Trophoblast cell (in vitro differentiated cells and primary cell): ENCODE data around the gene FGFBP2.

Source experiments
- DNase-seq, 2 donors: peaks; one replicate each; pipeline ENCODE4 v3.0.0-alpha.2; 2016
- H2AFZ ChIP-seq: 2 replicates; pipeline ENCODE4 v1.6.1; 2013; ENCODE audit warnings: low read length, moderate library complexity, mild to moderate bottlenecking; ENCODE audit not compliant: insufficient read depth, poor library complexity
- H2AK5ac ChIP-seq: 2 replicates; pipeline ENCODE4 v1.6.1; 2013; ENCODE audit warnings: mild to moderate bottlenecking, low read length
- H2BK120ac ChIP-seq: 2 replicates; pipeline ENCODE4 v1.6.1; 2013; ENCODE audit warnings: low read length, mild to moderate bottlenecking, moderate library complexity; ENCODE audit not compliant: insufficient read depth, poor library complexity
- H2BK12ac ChIP-seq: 2 replicates; pipeline ENCODE4 v1.6.1; 2013; ENCODE audit warnings: mild to moderate bottlenecking, low read length, moderate library complexity
- H2BK5ac ChIP-seq: 2 replicates; pipeline ENCODE4 v1.6.1; 2013; ENCODE audit warnings: low read length, low read depth, moderate library complexity, mild to moderate bottlenecking; ENCODE audit not compliant: poor library complexity
- H3K14ac ChIP-seq: 2 replicates; pipeline ENCODE4 v1.6.1; 2013; ENCODE audit warnings: mild to moderate bottlenecking, low read length
- H3K18ac ChIP-seq: 2 replicates; pipeline ENCODE4 v1.6.1; 2013; ENCODE audit warnings: mild to moderate bottlenecking, low read length
- H3K23ac ChIP-seq: 2 replicates; pipeline ENCODE4 v1.6.1; 2013; ENCODE audit warnings: low read length
- H3K27ac ChIP-seq: 2 replicates; pipeline ENCODE4 v1.5.1; 2013; ENCODE audit warnings: low read depth, mild to moderate bottlenecking, inconsistent platforms, low read length, moderate library complexity
- H3K27me3 ChIP-seq: 2 replicates; pipeline ENCODE4 v1.6.1; 2013; ENCODE audit warnings: inconsistent platforms, mild to moderate bottlenecking, low read length, moderate library complexity; ENCODE audit not compliant: insufficient read depth
- H3K36me3 ChIP-seq, 2 experiments: 1 replicate in 1 of 2; 2 replicates in 1 of 2; pipeline ENCODE4 v1.6.1; 2013; ENCODE audit warnings: low read length in 2 of 2, mild to moderate bottlenecking in 2 of 2, moderate library complexity in 1 of 2; ENCODE audit not compliant: insufficient read depth in 2 of 2, control insufficient read depth in 1 of 2
- H3K4ac ChIP-seq: 2 replicates; pipeline ENCODE4 v1.6.1; 2013; ENCODE audit warnings: low read depth, mild to moderate bottlenecking, low read length, moderate library complexity
- H3K4me1 ChIP-seq, 2 experiments: 1 replicate in 1 of 2; 2 replicates in 1 of 2; pipeline ENCODE4 v1.6.1; 2013; ENCODE audit warnings: low read length in 2 of 2, mild to moderate bottlenecking in 2 of 2, moderate library complexity in 1 of 2; ENCODE audit not compliant: insufficient read depth in 2 of 2, control insufficient read depth in 1 of 2
- H3K4me2 ChIP-seq: 2 replicates; pipeline ENCODE4 v1.6.1; 2013; ENCODE audit warnings: inconsistent platforms, mild to moderate bottlenecking, low read length, moderate library complexity
- H3K4me3 ChIP-seq: 2 replicates; pipeline ENCODE4 v1.5.1; 2013; ENCODE audit warnings: mild to moderate bottlenecking, low read depth, low read length, inconsistent platforms
- H3K79me1 ChIP-seq: one replicate; pipeline ENCODE4 v1.6.1; 2013; ENCODE audit warnings: low read length
- H3K79me2 ChIP-seq: 2 replicates; pipeline ENCODE4 v1.6.1; 2013; ENCODE audit warnings: low read length, mild to moderate bottlenecking; ENCODE audit not compliant: control insufficient read depth, insufficient read depth, poor library complexity
- H3K9ac ChIP-seq: 2 replicates; pipeline ENCODE4 v1.6.1; 2013; ENCODE audit warnings: mild to moderate bottlenecking, low read length
- H3K9me3 ChIP-seq: 2 replicates; pipeline ENCODE4 v1.6.1; 2013; ENCODE audit warnings: low read depth, mild to moderate bottlenecking, control low read depth, inconsistent platforms, low read length; ENCODE audit not compliant: insufficient read depth
- H4K12ac ChIP-seq: 2 replicates; pipeline ENCODE4 v1.6.1; 2013; ENCODE audit warnings: low read depth, mild to moderate bottlenecking, low read length, moderate library complexity
- H4K8ac ChIP-seq: 2 replicates; pipeline ENCODE4 v1.6.1; 2013; ENCODE audit warnings: low read depth, mild to moderate bottlenecking, low read length, moderate library complexity
- H4K91ac ChIP-seq: one replicate; pipeline ENCODE4 v1.6.1; 2013; ENCODE audit warnings: low read depth, mild to moderate bottlenecking, low read length, moderate library complexity
- WGBS: extraction: QIAGEN DNeasy Blood & Tissue Kit; methylation state at CpG from one replicate; pipeline ENCODE4 v1.1.7; 2013; ENCODE audit warnings: missing lambda C conversion rate; ENCODE audit not compliant: insufficient read length, insufficient coverage; ENCODE audit errors: extremely low coverage; 5-methylcytosine and 5-hydroxymethylcytosine counted together

The FGFBP2 gene

DNA sequence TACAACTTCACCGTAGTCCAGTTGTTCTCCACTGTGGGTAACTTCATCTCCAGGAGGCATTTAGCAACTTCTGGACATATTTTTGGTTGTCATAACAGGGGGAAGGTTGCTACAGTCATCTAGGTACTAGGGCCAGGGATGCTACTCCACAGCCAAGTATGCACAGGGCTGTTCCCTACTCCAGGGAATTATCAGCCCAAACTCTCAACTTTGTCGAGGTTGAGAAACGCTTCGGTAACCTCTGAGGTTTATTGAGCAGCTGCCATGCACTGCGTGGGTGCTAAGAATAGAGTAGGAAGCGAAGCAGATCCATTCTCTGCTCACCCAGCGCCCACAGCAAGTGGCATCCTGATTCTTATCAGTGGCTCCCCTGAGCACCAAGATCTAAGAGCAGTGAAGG lies 32.7 kb downstream of the FGFBP2 start:
- H3K23ac ChIP-seq, result no peak overlapping the region
- H2BK12ac ChIP-seq, result no peak overlapping the region
- peaks cover 4 to 6% of the 10 kb centered on the region in 2 experiments for H3K4me1 ChIP-seq
- no peak overlapping the region for H3K27ac ChIP-seq
- H3K79me1 ChIP-seq, result no peaks in the 10 kb centered on the region
- no peak overlapping the region for H3K18ac ChIP-seq
- H4K12ac ChIP-seq, result no peak overlapping the region
- no peaks in the 10 kb centered on the region for H3K27me3 ChIP-seq
- no peak overlapping the region for H2AFZ ChIP-seq
- no peak overlapping the region for H3K9ac ChIP-seq
- no peak overlapping the region for H3K4me2 ChIP-seq
- DNase-seq, result peak; percentile 83 to 97
- no peak overlapping the region for H3K14ac ChIP-seq
- no peak overlapping the region for H3K4ac ChIP-seq
- peaks cover 2% of the 10 kb centered on the region for H3K9me3 ChIP-seq
- H2BK120ac ChIP-seq, result no peak overlapping the region
- H3K4me3 ChIP-seq, result no peak overlapping the region
- no peak overlapping the region for H4K8ac ChIP-seq
- no CpG with 5 or more reads among the region's 7 CpGs for WGBS
- no peaks in the 10 kb centered on the region for H3K79me2 ChIP-seq
- H2AK5ac ChIP-seq, result no peak overlapping the region
- no peaks in the 10 kb centered on the region for H3K36me3 ChIP-seq
- H4K91ac ChIP-seq, result no peak overlapping the region
- no peak overlapping the region for H2BK5ac ChIP-seq

DNA sequence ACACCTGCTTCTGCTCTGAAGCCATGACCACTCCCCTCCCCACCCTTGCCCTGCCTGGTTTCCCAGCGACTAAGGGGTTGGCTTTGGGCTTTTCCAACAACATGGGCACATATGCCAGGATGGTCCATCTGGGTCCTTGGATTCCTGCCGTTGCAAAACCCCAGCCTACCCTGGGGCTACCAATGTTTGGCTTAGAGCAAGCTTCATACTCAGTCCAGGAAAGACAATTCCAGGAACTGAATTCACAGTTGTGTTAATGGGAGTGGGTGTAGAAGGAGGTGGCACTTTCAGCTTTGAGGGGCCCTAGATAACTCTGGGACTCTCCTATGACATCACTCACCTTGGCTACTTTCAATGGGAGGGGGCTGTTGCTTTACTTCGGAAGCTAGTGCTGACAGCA lies 33.4 kb downstream of the FGFBP2 start:
- H3K79me2 ChIP-seq, result no peaks in the 10 kb centered on the region
- H3K14ac ChIP-seq, result no peak overlapping the region
- H4K12ac ChIP-seq, result no peak overlapping the region
- no peak overlapping the region for H2AFZ ChIP-seq
- no peak overlapping the region for H2BK12ac ChIP-seq
- H2BK120ac ChIP-seq, result no peak overlapping the region
- DNase-seq, result peak; percentile 40 to 80
- no peak overlapping the region for H2BK5ac ChIP-seq
- H3K36me3 ChIP-seq, result no peaks in the 10 kb centered on the region
- peaks cover 4 to 6% of the 10 kb centered on the region in 2 experiments for H3K4me1 ChIP-seq
- no CpG with 5 or more reads among the region's 3 CpGs for WGBS
- no peak overlapping the region for H4K8ac ChIP-seq
- no peak overlapping the region for H4K91ac ChIP-seq
- H2AK5ac ChIP-seq, result no peak overlapping the region
- no peaks in the 10 kb centered on the region for H3K27me3 ChIP-seq
- H3K9ac ChIP-seq, result no peak overlapping the region
- H3K79me1 ChIP-seq, result no peaks in the 10 kb centered on the region
- H3K4ac ChIP-seq, result no peak overlapping the region
- no peak overlapping the region for H3K23ac ChIP-seq
- peaks cover 2% of the 10 kb centered on the region for H3K9me3 ChIP-seq
- H3K27ac ChIP-seq, result no peak overlapping the region
- H3K18ac ChIP-seq, result no peak overlapping the region
- no peak overlapping the region for H3K4me3 ChIP-seq
- no peak overlapping the region for H3K4me2 ChIP-seq

DNA sequence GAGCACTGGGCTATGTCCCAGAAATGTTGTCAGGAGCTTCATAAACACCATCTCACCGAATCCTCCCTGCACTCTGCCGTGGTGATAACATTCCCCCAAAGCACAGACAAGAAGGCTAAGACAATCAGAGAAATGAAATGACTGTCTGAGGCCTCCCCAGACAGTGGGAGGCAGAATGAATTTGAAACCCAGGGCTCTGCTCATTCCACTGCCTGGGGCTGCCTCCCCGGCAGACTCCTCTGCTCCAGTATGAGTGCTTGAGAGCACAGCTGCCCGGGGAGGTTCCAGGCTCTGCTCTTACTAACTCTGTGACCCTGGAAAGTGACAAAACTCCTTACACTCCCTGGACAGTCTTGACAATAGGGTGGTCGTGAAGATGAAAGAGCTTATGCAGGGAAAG lies 34.1 kb downstream of the FGFBP2 start:
- H3K9ac ChIP-seq, result no peak overlapping the region
- H3K4me1 ChIP-seq, result peaks cover 4 to 6% of the 10 kb centered on the region in 2 experiments
- no peaks in the 10 kb centered on the region for H3K79me2 ChIP-seq
- H3K27me3 ChIP-seq, result no peaks in the 10 kb centered on the region
- no peak overlapping the region for H4K12ac ChIP-seq
- no peak overlapping the region for H3K27ac ChIP-seq
- no peak overlapping the region for H3K14ac ChIP-seq
- H3K79me1 ChIP-seq, result no peaks in the 10 kb centered on the region
- no peak overlapping the region for H3K4me3 ChIP-seq
- H2BK5ac ChIP-seq, result no peak overlapping the region
- H3K36me3 ChIP-seq, result no peaks in the 10 kb centered on the region
- H3K4ac ChIP-seq, result no peak overlapping the region
- H3K9me3 ChIP-seq, result peaks cover 2% of the 10 kb centered on the region
- no peak overlapping the region for H2AFZ ChIP-seq
- H4K91ac ChIP-seq, result no peak overlapping the region
- peak; percentile 41 to 57 for DNase-seq
- H3K18ac ChIP-seq, result no peak overlapping the region
- no CpG with 5 or more reads among the region's 5 CpGs for WGBS
- no peak overlapping the region for H3K4me2 ChIP-seq
- H2BK120ac ChIP-seq, result no peak overlapping the region
- no peak overlapping the region for H2AK5ac ChIP-seq
- no peak overlapping the region for H4K8ac ChIP-seq
- no peak overlapping the region for H2BK12ac ChIP-seq
- no peak overlapping the region for H3K23ac ChIP-seq

DNA sequence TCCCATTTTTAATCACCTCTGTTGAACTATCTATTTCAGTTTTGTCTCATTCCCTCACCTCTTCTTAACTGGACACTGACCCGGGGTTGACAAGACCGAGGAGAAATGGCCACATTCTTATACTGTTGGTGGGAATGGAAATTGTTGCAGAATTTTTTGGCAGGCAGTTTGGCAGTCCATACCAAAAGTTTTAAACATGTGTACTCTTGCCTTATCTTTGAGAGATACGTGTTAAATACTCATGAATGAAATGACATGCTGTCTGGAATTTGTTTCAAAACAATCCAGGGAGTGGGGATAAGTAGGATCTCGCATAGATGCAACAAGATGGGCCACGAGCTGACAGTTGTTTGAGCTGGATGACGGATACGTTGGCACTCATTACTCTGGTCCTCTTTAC lies 36.5 kb downstream of the FGFBP2 start:
- no peaks in the 10 kb centered on the region for H3K79me1 ChIP-seq
- H2AK5ac ChIP-seq, result no peak overlapping the region
- H3K4ac ChIP-seq, result no peak overlapping the region
- H3K27me3 ChIP-seq, result no peaks in the 10 kb centered on the region
- peak; percentile 67 to 96 for DNase-seq
- no peak overlapping the region for H2AFZ ChIP-seq
- peaks cover 2% of the 10 kb centered on the region for H3K9me3 ChIP-seq
- H3K27ac ChIP-seq, result no peak overlapping the region
- no peaks in the 10 kb centered on the region for H3K36me3 ChIP-seq
- no peak overlapping the region for H2BK12ac ChIP-seq
- no peak overlapping the region for H4K8ac ChIP-seq
- no peak overlapping the region for H2BK120ac ChIP-seq
- H3K4me3 ChIP-seq, result no peak overlapping the region
- no peak overlapping the region for H4K91ac ChIP-seq
- no peak overlapping the region for H2BK5ac ChIP-seq
- H3K79me2 ChIP-seq, result no peaks in the 10 kb centered on the region
- H4K12ac ChIP-seq, result no peak overlapping the region
- no peak overlapping the region for H3K14ac ChIP-seq
- no CpG with 5 or more reads among the region's 7 CpGs for WGBS
- H3K9ac ChIP-seq, result no peak overlapping the region
- H3K4me1 ChIP-seq, result peaks cover 4 to 6% of the 10 kb centered on the region in 2 experiments
- no peak overlapping the region for H3K4me2 ChIP-seq
- H3K18ac ChIP-seq, result no peak overlapping the region
- H3K23ac ChIP-seq, result no peak overlapping the region
